ENCODE measurements around the gene TMUB2. TPM values are rescaled to one million over a fixed set of nuclear protein-coding genes. Genes with fewer than 3 reads are reported as not detected.

Gene TMUB2
- total and polyA plus RNA-seq, 2 of the 13 experiments (the other 11 are each of a cell fraction or from before 2014, with no cell fraction given): 26.9 to 50.8 TPM

- peak; percentile 54; the same call in 1 of the 2 replicates for TF ChIP-seq RAD21 (CRISPR knock-in tag; IDR thresholded peaks at IDR 0.05)
- no peak for TF ChIP-seq NFRKB (IDR thresholded peaks at IDR 0.05)
- 0 out of 2 replicates have a peak, but pooled peaks have one; percentile 34 for TF ChIP-seq ZNF335 (CRISPR knock-in tag; IDR thresholded peaks at IDR 0.05)
- 0 out of 2 replicates have a peak, but pooled peaks have one; percentile 11 for TF ChIP-seq FOXA3 (CRISPR knock-in tag; IDR thresholded peaks at IDR 0.05)
- TF ChIP-seq GPN1 (CRISPR knock-in tag; IDR thresholded peaks at IDR 0.05; ENCODE audit: borderline replicate concordance): no peak
- TF ChIP-seq ZNF121 (CRISPR knock-in tag; IDR thresholded peaks at IDR 0.05): no peak
- no peak for TF ChIP-seq HNRNPUL1 (IDR thresholded peaks at IDR 0.05; ENCODE audit: low read depth, low read length)
- no peak for TF ChIP-seq ZNF839 (CRISPR knock-in tag; IDR thresholded peaks at IDR 0.05; ENCODE audit: borderline replicate concordance)
- peak; percentile 28; the same call in 1 of the 2 replicates for TF ChIP-seq NR2C2 (CRISPR knock-in tag; IDR thresholded peaks at IDR 0.05; ENCODE audit: borderline replicate concordance)
- 0 out of 2 replicates have a peak, but pooled peaks have one; percentile 4 for TF ChIP-seq BHLHE40 (IDR thresholded peaks at IDR 0.05; ENCODE audit: low read length)
- peak; percentile 92 for TF ChIP-seq CEBPG (CRISPR knock-in tag; IDR thresholded peaks at IDR 0.05)
- TF ChIP-seq, protein P1, sequence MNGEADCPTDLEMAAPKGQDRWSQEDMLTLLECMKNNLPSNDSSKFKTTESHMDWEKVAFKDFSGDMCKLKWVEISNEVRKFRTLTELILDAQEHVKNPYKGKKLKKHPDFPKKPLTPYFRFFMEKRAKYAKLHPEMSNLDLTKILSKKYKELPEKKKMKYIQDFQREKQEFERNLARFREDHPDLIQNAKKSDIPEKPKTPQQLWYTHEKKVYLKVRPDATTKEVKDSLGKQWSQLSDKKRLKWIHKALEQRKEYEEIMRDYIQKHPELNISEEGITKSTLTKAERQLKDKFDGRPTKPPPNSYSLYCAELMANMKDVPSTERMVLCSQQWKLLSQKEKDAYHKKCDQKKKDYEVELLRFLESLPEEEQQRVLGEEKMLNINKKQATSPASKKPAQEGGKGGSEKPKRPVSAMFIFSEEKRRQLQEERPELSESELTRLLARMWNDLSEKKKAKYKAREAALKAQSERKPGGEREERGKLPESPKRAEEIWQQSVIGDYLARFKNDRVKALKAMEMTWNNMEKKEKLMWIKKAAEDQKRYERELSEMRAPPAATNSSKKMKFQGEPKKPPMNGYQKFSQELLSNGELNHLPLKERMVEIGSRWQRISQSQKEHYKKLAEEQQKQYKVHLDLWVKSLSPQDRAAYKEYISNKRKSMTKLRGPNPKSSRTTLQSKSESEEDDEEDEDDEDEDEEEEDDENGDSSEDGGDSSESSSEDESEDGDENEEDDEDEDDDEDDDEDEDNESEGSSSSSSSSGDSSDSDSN (CRISPR knock-in tag; IDR thresholded peaks at IDR 0.05): 0 out of 2 replicates have a peak, but pooled peaks have one; percentile 23
- TF ChIP-seq AKAP8 (CRISPR knock-in tag; IDR thresholded peaks at IDR 0.05): no peak
- no peak for TF ChIP-seq DRAP1 (CRISPR knock-in tag; IDR thresholded peaks at IDR 0.05)
- peak; percentile 37; the same call in 1 of the 2 replicates for TF ChIP-seq IKZF5 (CRISPR knock-in tag; IDR thresholded peaks at IDR 0.05)
- 0 out of 2 replicates have a peak, but pooled peaks have one; percentile 49 for TF ChIP-seq THAP11 (CRISPR knock-in tag; IDR thresholded peaks at IDR 0.05)
- TF ChIP-seq, protein P2, sequence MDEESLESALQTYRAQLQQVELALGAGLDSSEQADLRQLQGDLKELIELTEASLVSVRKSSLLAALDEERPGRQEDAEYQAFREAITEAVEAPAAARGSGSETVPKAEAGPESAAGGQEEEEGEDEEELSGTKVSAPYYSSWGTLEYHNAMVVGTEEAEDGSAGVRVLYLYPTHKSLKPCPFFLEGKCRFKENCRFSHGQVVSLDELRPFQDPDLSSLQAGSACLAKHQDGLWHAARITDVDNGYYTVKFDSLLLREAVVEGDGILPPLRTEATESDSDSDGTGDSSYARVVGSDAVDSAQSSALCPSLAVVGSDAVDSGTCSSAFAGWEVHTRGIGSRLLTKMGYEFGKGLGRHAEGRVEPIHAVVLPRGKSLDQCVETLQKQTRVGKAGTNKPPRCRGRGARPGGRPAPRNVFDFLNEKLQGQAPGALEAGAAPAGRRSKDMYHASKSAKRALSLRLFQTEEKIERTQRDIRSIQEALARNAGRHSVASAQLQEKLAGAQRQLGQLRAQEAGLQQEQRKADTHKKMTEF (CRISPR knock-in tag; IDR thresholded peaks at IDR 0.05): peak; percentile 36; the same call in 1 of the 2 replicates
- 0 out of 2 replicates have a peak, but pooled peaks have one; percentile 30 for TF ChIP-seq MIER3 (CRISPR knock-in tag; IDR thresholded peaks at IDR 0.05; ENCODE audit: borderline replicate concordance)
- TF ChIP-seq ARID3A (IDR thresholded peaks at IDR 0.05; ENCODE audit: low read depth, low read length): peak; percentile 63; the same call in 1 of the 2 replicates
- TF ChIP-seq ZNF644 (CRISPR knock-in tag; IDR thresholded peaks at IDR 0.05; ENCODE audit: low read depth): 0 out of 2 replicates have a peak, but pooled peaks have one; percentile 19
- TF ChIP-seq ZNF513 (CRISPR knock-in tag; conservative IDR thresholded peaks at IDR 0.05): 0 out of 2 replicates have a peak, but pooled peaks have one; percentile 60
These were observed 17.1 kb downstream of the TMUB2 start (continued) for GRCh38 chr17:44203731-44204440.

Data from HepG2 (cell line).